ENCODE data around the gene JADE2.

Gene JADE2

DNA sequence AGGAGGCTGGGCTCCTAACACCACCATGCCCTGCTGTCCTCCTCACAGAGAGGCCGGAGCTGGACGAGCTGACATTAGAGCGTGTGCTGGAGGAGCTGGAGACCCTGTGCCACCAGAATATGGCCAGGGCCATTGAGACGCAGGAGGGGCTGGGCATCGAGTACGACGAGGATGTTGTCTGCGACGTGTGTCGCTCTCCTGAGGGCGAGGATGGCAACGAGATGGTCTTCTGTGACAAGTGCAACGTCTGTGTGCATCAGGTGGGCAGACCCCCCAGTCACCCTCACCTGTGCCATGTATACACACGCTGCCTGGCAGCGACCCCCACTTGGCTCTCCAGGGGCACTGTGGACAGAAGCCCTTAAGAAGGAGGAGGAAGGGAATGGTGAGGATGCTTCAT lies 35.2 kb downstream of the JADE2 start:
- no peak for TF ChIP-seq ZNF274 (IDR thresholded peaks at IDR 0.05; ENCODE audit: low read depth, low read length)

GRCh38 chr5:134561871-134562296 lies 36.4 kb downstream of the JADE2 start:
- TF ChIP-seq ZNF274 (IDR thresholded peaks at IDR 0.05; ENCODE audit: low read depth, low read length), result no peak
- H3K4me3 ChIP-seq (ENCODE audit: low read length), result no peak overlapping the region

More for the DNA sequence above, 35.2 kb downstream of the JADE2 start:
- H3K4me3 ChIP-seq (ENCODE audit: low read length), result no peak overlapping the region

DNA sequence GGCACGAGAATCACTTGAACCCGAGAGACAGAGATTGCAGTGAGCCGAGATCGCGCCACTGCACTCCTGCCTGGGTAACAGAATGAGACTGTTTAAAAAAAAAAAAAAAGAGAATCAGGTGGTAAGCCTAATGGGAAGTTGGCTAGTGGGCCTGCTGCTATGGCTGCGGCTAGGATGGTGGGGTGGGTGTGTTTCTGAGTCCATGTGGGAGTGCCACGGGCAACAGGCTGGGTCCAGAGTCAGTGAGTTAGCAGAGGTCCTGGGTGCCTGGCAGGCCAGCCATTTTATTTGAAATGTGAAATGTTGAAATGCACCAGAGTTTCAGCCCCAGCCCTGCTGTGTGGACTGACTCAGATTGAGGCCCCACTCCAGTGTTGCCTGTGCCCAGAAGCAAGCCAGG lies 37.8 kb downstream of the JADE2 start:
- no peak for TF ChIP-seq ZNF274 (IDR thresholded peaks at IDR 0.05; ENCODE audit: low read depth, low read length)
- no peak overlapping the region for H3K4me3 ChIP-seq (ENCODE audit: low read length)

DNA sequence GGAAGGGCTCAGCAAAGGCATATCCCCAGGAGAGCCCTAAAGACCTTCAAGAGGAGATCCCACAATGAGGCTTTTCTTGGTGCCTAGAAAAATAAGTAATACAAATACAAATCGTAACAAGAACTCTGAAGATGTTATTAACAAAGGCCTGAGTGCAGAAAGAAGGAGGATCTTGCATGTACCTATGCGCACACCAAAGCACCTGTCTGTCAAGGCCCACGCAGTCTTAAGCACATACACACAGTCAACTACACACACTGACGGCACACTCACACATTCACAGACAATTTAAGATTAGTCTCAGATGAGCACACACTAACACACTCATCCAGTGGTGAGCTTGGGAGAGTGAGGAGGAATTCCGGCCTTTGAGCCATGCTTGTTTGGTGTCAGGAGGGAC lies 38.5 kb downstream of the JADE2 start:
- no peak for TF ChIP-seq ZNF274 (IDR thresholded peaks at IDR 0.05; ENCODE audit: low read depth, low read length)
- H3K4me3 ChIP-seq (ENCODE audit: low read length), result no peak overlapping the region

DNA sequence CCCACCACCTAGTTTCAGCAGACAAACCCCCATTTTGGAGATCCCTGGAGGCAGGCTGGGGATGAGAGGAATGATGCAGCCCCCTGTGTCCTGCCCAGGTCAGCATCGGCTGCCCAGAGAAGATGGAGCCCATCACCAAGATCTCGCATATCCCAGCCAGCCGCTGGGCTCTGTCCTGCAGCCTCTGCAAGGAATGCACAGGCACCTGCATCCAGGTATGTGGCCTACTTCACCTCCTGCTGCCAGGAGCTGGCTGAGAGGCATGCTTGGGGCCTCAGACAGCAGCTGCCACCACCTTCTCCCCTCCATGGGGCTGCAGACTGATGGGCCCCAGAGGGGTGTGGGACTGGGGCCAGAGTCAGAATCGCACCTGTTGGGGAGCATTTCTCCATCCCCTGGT lies 38.9 kb downstream of the JADE2 start:
- no peak for TF ChIP-seq ZNF274 (IDR thresholded peaks at IDR 0.05; ENCODE audit: low read depth, low read length)
- H3K4me3 ChIP-seq (ENCODE audit: low read length), result no peak overlapping the region

- no peak overlapping the region for H3K4me3 ChIP-seq (ENCODE audit: low read length)
- no peak for TF ChIP-seq ZNF274 (IDR thresholded peaks at IDR 0.05; ENCODE audit: low read depth, low read length)
These were observed 40.6 kb downstream of the JADE2 start for GRCh38 chr5:134565791-134566740.

- no peak overlapping the region for H3K4me3 ChIP-seq (ENCODE audit: low read length)
- TF ChIP-seq ZNF274 (IDR thresholded peaks at IDR 0.05; ENCODE audit: low read depth, low read length), result no peak
These were observed 41.3 kb downstream of the JADE2 start for GRCh38 chr5:134566741-134567221.

DNA sequence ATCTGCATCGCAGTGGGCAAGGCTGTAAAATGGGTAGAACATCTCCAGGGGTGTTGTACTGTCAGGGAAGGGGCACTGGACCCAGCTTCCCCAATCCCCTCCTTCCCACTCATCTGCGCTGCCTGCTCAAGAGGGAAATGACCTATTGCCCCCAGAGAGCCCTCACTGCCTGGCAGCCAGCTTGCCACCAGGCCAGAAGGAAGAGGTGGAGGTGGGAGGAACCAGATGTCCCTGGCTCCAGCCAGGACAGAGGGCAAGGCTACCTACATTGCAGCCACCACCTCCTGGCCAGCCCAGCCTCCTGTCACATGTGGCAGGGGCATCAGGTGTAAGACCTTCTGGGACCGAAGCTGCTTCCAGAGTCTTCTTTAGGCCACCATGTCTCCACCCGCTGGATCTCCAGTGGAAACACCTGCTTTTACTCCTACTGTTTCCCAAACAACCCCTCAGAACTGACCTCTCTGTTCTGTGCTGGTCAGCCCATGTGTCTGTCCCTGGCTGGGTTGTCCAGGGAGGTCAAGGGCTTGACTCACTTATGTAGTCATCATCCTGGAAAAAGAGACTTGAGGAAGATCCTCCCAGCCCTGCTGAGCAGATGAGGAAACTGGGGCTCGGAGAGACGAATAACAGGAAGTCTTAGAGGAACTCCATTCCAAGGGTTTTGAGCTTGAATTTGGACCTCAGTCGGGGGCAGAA lies 42.3 kb downstream of the JADE2 start:
- TF ChIP-seq ZNF274 (IDR thresholded peaks at IDR 0.05; ENCODE audit: low read depth, low read length), result no peak
- H3K4me3 ChIP-seq (ENCODE audit: low read length), result no peak overlapping the region

DNA sequence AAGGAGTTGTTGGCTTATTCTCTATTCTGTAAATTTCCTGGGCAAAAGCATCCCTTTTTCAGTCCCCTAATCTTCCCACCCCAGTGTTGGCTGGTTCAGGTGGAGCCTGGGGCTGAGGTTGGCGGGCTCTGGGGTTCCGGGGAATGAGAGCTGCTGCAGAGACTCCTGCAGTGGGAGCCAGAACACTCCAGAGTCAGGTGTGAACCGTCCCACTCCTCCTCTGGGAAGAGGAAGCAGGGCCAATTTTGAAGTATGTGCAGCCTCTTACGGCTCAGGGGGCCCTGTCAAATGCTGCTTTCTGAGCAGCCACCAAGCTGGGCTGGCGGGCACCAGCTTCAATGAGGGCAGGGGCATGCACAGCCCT lies 42.8 kb downstream of the JADE2 start:
- no peak for TF ChIP-seq ZNF274 (IDR thresholded peaks at IDR 0.05; ENCODE audit: low read depth, low read length)
- no peak overlapping the region for H3K4me3 ChIP-seq (ENCODE audit: low read length)

DNA sequence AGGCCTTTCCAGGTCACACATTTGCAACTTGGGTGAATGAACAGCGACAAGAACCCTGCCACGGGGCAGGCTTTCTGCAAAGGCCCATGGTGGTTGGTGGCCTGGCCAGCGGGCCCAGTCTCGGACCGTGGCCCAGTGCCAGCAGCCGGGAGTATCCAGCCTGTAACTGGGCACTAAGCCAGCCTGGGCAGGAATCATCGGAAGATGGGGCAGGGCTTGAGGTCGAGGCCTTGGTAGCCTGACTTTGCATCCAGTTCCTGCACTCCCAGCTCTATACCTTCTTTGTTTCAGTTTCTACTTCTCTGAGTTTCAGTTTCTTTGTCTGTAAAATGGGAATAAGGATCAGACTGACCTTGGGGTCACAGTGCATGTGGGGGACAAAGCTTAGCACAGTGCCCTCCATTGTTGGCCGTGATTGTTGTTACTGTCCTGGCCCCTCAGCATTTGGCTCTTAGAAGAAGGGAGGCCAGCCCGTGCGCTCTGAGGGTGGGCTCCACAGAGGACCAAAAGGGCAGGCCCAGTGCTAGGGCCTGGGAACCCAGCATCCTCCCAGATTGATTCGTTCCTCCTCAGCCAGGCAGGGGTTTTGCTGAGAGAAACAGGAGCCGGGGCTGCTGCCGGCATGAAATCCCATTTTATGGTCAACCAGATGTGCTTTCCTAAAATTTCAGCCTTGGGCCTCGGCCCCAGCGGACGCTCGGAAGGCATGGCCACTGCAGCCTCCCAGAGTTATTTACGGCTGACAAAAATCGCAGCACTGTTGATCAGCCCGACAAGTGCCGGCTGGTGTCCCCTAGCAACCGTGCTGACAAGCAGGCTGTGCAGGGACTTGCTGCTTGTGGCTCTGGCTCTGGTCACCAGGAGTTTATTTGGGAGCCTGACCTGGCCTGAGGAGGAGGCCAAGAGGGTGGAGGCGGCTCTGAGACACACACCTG lies 43.6 kb downstream of the JADE2 start:
- H3K4me3 ChIP-seq (ENCODE audit: low read length), result no peak overlapping the region
- TF ChIP-seq ZNF274 (IDR thresholded peaks at IDR 0.05; ENCODE audit: low read depth, low read length), result no peak

DNA sequence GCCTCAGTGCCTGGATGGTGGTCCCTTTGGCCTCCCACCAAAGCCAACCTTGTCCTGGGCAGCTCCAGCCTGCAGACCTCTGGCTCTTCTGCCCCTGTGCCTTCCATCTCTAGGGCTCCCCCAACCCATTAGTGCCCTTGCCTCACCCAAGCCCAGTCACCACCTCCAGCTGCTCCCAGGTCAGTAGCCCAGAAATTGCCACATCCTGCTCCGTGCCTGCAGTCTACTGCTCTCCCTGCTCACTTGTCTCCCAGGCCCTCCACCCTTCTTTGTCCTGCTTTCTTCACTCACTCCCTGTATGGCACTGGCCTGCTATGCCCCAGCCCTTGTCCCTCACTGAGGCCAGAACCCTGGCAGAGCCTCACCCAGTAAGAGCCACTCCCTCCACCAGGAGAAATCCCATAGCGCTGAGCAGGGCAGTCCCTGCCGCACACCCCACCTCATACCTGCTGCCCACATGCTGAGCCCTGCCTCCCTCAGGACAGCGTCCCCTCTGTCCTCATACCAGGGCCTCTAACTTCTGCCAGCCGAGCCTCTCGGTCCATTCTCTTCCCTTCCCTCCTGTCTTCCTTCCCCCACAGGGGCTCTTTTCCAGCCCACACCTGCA lies 44.4 kb downstream of the JADE2 start:
- no peak overlapping the region for H3K4me3 ChIP-seq (ENCODE audit: low read length)
- no peak for TF ChIP-seq ZNF274 (IDR thresholded peaks at IDR 0.05; ENCODE audit: low read depth, low read length)

- no peak overlapping the region for H3K4me3 ChIP-seq (ENCODE audit: low read length)
- no peak for TF ChIP-seq ZNF274 (IDR thresholded peaks at IDR 0.05; ENCODE audit: low read depth, low read length)
These were observed 44.9 kb downstream of the JADE2 start for GRCh38 chr5:134570365-134570758.

DNA sequence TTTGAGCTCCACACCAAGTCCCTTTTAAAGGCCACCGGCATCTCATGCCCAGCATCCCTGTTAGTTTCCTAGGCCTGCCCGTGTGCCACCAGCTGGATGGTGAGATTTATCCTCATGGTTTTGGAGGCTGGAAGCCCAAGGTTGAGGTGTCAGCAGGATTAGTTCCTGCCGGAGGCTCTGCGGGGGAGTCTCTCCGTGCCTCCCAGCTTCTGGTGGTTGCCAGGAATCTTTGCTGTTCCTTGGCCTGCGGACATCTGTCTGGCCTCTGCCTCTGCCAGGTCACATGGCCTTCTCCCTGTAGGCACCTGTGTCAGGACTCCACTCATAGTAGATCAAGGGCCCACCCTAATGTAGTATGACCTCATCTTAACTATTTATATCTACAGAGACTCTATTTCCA lies 45.4 kb downstream of the JADE2 start:
- H3K4me3 ChIP-seq (ENCODE audit: low read length), result no peak overlapping the region
- no peak for TF ChIP-seq ZNF274 (IDR thresholded peaks at IDR 0.05; ENCODE audit: low read depth, low read length)
